ENCODE measurements around the gene PPT1.

DNA sequence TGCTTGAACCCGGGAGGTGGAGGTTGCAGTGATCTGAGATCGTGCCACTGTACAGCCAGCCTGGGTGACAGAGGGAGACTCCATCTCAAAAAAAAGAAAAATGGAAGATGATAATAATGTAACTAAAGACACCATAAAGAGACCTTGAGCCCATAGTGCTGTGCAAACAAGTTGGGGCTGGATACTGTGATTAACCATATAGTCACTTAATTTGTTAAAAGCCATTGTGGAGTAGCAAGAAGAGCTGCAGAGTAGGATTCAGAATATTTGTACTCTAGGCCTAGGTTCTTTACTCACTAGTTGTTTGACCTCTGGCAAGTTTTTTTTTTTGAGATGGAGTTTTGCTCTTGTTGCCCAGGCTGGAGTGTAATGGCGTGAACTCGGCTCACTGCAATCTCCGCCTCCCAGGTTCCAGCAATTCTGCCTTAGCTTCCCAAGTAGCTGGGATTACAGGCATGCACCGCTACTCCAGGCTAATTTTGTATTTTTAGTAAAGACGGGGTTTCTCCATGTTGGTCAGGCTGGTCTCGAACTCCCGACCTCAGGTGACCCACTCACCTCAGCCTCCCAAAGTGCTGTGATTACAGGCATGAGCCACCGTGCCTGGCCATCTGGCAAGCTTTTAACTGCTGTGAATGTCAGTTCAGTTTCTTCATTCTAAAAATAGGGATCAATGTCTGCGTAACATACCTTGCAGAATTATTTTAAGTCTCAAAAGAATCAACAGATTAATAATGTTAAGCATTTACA lies 43.7 kb downstream of the PPT1 start:
- TF ChIP-seq, protein P1, sequence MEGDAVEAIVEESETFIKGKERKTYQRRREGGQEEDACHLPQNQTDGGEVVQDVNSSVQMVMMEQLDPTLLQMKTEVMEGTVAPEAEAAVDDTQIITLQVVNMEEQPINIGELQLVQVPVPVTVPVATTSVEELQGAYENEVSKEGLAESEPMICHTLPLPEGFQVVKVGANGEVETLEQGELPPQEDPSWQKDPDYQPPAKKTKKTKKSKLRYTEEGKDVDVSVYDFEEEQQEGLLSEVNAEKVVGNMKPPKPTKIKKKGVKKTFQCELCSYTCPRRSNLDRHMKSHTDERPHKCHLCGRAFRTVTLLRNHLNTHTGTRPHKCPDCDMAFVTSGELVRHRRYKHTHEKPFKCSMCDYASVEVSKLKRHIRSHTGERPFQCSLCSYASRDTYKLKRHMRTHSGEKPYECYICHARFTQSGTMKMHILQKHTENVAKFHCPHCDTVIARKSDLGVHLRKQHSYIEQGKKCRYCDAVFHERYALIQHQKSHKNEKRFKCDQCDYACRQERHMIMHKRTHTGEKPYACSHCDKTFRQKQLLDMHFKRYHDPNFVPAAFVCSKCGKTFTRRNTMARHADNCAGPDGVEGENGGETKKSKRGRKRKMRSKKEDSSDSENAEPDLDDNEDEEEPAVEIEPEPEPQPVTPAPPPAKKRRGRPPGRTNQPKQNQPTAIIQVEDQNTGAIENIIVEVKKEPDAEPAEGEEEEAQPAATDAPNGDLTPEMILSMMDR (tag by site-specific recombination; IDR thresholded peaks at IDR 0.05) = no peak
- TF ChIP-seq FEZF1 (tag by site-specific recombination; IDR thresholded peaks at IDR 0.05) (no peak), ZNF621 (tag by site-specific recombination; IDR thresholded peaks at IDR 0.05) (no peak), ZBTB7A (tag by site-specific recombination; IDR thresholded peaks at IDR 0.05; ENCODE audit: low read depth) (no peak), TCF7L2 (IDR thresholded peaks at IDR 0.05; ENCODE audit: borderline replicate concordance, low read depth, low read length) (no peak), ZNF335 (tag by site-specific recombination; conservative IDR thresholded peaks at IDR 0.05) (no peak), ZNF624 (tag by site-specific recombination; IDR thresholded peaks at IDR 0.05) (no peak), ZNF404 (tag by site-specific recombination; IDR thresholded peaks at IDR 0.05) (no peak), SETDB1 (IDR thresholded peaks at IDR 0.05; ENCODE audit: insufficient read length, low read length) (no peak)
- TF ChIP-seq, protein P2, sequence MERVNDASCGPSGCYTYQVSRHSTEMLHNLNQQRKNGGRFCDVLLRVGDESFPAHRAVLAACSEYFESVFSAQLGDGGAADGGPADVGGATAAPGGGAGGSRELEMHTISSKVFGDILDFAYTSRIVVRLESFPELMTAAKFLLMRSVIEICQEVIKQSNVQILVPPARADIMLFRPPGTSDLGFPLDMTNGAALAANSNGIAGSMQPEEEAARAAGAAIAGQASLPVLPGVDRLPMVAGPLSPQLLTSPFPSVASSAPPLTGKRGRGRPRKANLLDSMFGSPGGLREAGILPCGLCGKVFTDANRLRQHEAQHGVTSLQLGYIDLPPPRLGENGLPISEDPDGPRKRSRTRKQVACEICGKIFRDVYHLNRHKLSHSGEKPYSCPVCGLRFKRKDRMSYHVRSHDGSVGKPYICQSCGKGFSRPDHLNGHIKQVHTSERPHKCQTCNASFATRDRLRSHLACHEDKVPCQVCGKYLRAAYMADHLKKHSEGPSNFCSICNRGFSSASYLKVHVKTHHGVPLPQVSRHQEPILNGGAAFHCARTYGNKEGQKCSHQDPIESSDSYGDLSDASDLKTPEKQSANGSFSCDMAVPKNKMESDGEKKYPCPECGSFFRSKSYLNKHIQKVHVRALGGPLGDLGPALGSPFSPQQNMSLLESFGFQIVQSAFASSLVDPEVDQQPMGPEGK (tag by site-specific recombination; IDR thresholded peaks at IDR 0.05) = no peak
- TF ChIP-seq, protein P3, sequence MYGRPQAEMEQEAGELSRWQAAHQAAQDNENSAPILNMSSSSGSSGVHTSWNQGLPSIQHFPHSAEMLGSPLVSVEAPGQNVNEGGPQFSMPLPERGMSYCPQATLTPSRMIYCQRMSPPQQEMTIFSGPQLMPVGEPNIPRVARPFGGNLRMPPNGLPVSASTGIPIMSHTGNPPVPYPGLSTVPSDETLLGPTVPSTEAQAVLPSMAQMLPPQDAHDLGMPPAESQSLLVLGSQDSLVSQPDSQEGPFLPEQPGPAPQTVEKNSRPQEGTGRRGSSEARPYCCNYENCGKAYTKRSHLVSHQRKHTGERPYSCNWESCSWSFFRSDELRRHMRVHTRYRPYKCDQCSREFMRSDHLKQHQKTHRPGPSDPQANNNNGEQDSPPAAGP (tag by site-specific recombination; IDR thresholded peaks at IDR 0.05) = no peak
- TF ChIP-seq, protein P4, sequence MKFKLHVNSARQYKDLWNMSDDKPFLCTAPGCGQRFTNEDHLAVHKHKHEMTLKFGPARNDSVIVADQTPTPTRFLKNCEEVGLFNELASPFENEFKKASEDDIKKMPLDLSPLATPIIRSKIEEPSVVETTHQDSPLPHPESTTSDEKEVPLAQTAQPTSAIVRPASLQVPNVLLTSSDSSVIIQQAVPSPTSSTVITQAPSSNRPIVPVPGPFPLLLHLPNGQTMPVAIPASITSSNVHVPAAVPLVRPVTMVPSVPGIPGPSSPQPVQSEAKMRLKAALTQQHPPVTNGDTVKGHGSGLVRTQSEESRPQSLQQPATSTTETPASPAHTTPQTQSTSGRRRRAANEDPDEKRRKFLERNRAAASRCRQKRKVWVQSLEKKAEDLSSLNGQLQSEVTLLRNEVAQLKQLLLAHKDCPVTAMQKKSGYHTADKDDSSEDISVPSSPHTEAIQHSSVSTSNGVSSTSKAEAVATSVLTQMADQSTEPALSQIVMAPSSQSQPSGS (tag by site-specific recombination; IDR thresholded peaks at IDR 0.05; ENCODE audit: low read depth) = no peak
